K562 (cell line): ENCODE measurements around the gene DDX23. TPM values are rescaled to one million over a fixed set of nuclear protein-coding genes. Genes with fewer than 3 reads are reported as not detected.

Experiments
- CC2D1A ChIP-seq: fragments of 450-650 bp; IDR thresholded peaks from 2 replicates; pipeline ENCODE4 v1.6.1; 2017; ENCODE audit warnings: mild to moderate bottlenecking
- HDAC8 ChIP-seq: fragments of 450-650 bp; IDR thresholded peaks from 2 replicates; pipeline ENCODE4 v1.6.1; 2016; ENCODE audit warnings: mild to moderate bottlenecking, missing genetic modification characterization, moderate library complexity, missing compliant biosample characterization
- NUFIP1 ChIP-seq: fragments of 450-650 bp; IDR thresholded peaks from 2 replicates; pipeline ENCODE4 v1.6.1; 2018; ENCODE audit not compliant: partially characterized antibody
- SLC30A9 ChIP-seq: fragments of 250-450 bp; sonication (Bioruptor Pico); IDR thresholded peaks from 2 replicates; pipeline ENCODE4 v1.8.0; 2022; ENCODE audit warnings: mild to moderate bottlenecking, moderate library complexity
- STAG1 ChIP-seq: sonication (generic); formaldehyde crosslinking; IDR thresholded peaks from 2 replicates; pipeline ENCODE4 v1.5.0; 2020; ENCODE audit warnings: missing genetic modification reagents, borderline replicate concordance
- TCFL5 ChIP-seq: fragments of 250-450 bp; sonication (Bioruptor Pico); conservative IDR thresholded peaks from 2 replicates; pipeline ENCODE4 v1.6.1; 2021; ENCODE audit warnings: mild to moderate bottlenecking, moderate library complexity, matching md5 sums
- ZNF133 ChIP-seq: fragments of 250-450 bp; sonication (Bioruptor Pico); IDR thresholded peaks from 2 replicates; pipeline ENCODE4 v1.4.0; 2020; ENCODE audit warnings: mild to moderate bottlenecking
- ZNF224 ChIP-seq: sonication (generic); formaldehyde crosslinking; IDR thresholded peaks from 2 replicates; pipeline ENCODE4 v1.8.0; 2022; ENCODE audit warnings: mild to moderate bottlenecking, missing genetic modification reagents
- polyA plus RNA-seq, 8 experiments: library from polyadenylated mRNA; depleted of rRNA in 4 of 8; stranded (reverse) in 5 of 8; unstranded in 3 of 8; fragments of >200 nt; fragmentation: Nextera tagmentation in 2 of 8; fragmentation: Illumina TruSeq in 1 of 8; extraction: Ambion mirVana in 2 of 8; extraction: Trizol in 1 of 8; gene quantifications; 2 replicates each; pipeline versions ENCODE4 v1.2.1 to v1.2.3, GENCODE V29; 2011 to 2014; ENCODE audit warnings: inconsistent platforms in 1 of 8, missing spikeins in 1 of 8
- total RNA-seq, 7 experiments: library from RNA; depleted of rRNA in 6 of 7; stranded (reverse); fragments of >200 nt in 6 of 7; fragmentation: Illumina TruSeq in 2 of 7; extraction: Trizol in 2 of 7; gene quantifications; 2 replicates each; pipeline versions ENCODE4 v1.2.1 to v1.2.3, GENCODE V29; 2011 to 2021; ENCODE audit warnings: low replicate concordance in 1 of 7
- TF ChIP-seq, protein P1 (sequence below): fragments of 250-450 bp; sonication (Bioruptor Pico); IDR thresholded peaks from 2 replicates; pipeline ENCODE4 v1.8.0; 2021; ENCODE audit warnings: borderline replicate concordance, mild to moderate bottlenecking, moderate library complexity; ENCODE audit not compliant: poor library complexity, severe bottlenecking
- TF ChIP-seq, protein P2 (sequence below), 2 experiments: fragments of 250-450 bp in 1 of 2; fragments of 450-650 bp in 1 of 2; sonication (Bioruptor Pico) in 1 of 2; IDR thresholded peaks; 2 replicates each; pipeline versions ENCODE4 v1.6.1 to v1.8.0; 2016 to 2021; ENCODE audit warnings: mild to moderate bottlenecking in 2 of 2, moderate library complexity in 2 of 2, missing compliant biosample characterization in 1 of 2, missing genetic modification characterization in 1 of 2
- TF ChIP-seq, protein P3 (sequence below): fragments of 450-650 bp; IDR thresholded peaks from 2 replicates; pipeline ENCODE4 v1.6.1; 2017; ENCODE audit warnings: antibody characterized with exemption
- TF ChIP-seq, protein P4 (sequence below): fragments of 150-350 bp; IDR thresholded peaks from 2 replicates; pipeline ENCODE4 v1.6.1; 2014; ENCODE audit warnings: low read depth, mild to moderate bottlenecking, low read length, borderline replicate concordance
- TF ChIP-seq, protein P5 (sequence below), 2 experiments: fragments of 150-350 bp in 1 of 2; IDR thresholded peaks; 2 replicates each; pipeline ENCODE4 v1.6.1; 2012 to 2016; ENCODE audit warnings: low read depth in 2 of 2, low read length in 2 of 2, mild to moderate bottlenecking in 1 of 2, moderate library complexity in 1 of 2
- TF ChIP-seq, protein P6 (sequence below): fragments of 250-450 bp; sonication (Bioruptor Pico); IDR thresholded peaks from 2 replicates; pipeline ENCODE4 v1.4.0; 2020; ENCODE audit warnings: mild to moderate bottlenecking, moderate library complexity

DDX23 gene
- total and polyA plus RNA-seq, 9 of the 15 experiments (the other 6 are each of a cell fraction or from before 2014, with no cell fraction given): 32.4 to 138 (median 104) TPM

DNA sequence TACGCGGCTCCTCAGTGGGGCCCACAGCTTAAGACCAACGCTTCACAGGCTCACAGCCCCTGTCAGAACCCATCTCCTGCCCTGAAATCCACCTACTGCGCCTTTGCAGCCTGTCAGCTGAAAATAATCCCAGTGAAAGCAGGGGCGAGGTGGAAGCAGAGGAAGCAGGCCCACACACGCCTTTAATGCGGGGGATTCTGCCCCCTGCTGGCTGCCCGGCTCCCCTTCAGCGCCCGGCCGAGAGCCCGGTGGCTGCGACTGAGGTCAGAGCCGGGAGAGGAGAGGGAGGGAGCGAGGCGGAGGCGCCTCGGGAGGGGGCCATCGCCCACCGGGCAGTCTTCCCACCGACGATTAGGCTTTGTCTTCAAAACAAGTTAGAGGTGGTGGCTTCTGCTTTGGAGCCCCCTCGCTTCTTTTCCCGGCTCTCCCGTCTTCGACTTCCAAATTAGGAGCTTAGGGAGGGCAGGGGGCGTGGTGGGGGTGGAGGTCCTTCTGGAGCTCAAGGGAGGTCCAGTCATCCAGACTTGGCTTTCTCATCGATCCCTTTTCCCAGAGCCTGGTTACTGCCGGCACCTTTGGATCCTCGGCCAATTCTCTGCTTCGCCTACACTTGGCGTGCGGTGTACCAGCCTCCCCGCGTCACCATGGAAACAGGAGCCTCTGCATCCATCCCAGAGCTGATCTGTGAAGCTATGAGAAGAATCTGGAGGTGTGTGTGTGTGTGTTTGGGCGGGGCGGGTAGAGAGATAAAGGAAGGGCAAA, 38.9 kb upstream of the DDX23 start (continued):
- TF ChIP-seq, protein P1, sequence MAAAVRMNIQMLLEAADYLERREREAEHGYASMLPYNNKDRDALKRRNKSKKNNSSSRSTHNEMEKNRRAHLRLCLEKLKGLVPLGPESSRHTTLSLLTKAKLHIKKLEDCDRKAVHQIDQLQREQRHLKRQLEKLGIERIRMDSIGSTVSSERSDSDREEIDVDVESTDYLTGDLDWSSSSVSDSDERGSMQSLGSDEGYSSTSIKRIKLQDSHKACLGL (CRISPR knock-in tag): no peak
- TF ChIP-seq, protein P2, sequence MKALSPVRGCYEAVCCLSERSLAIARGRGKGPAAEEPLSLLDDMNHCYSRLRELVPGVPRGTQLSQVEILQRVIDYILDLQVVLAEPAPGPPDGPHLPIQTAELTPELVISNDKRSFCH (CRISPR knock-in tag; IDR thresholded peaks at IDR 0.05): no peak
- TF ChIP-seq, protein P2 (tag; IDR thresholded peaks at IDR 0.05): no peak
- TF ChIP-seq TCFL5 (no peak), ZNF133 (CRISPR knock-in tag) (no peak), HDAC8 (tag) (no peak), CC2D1A (peak; percentile 17; the same call in 1 of the 2 replicates), STAG1 (peak; percentile 34; the same call in 1 of the 2 replicates), NUFIP1 (no peak), SLC30A9 (CRISPR knock-in tag) (no peak), ZNF224 (no peak)
- TF ChIP-seq, protein P3, sequence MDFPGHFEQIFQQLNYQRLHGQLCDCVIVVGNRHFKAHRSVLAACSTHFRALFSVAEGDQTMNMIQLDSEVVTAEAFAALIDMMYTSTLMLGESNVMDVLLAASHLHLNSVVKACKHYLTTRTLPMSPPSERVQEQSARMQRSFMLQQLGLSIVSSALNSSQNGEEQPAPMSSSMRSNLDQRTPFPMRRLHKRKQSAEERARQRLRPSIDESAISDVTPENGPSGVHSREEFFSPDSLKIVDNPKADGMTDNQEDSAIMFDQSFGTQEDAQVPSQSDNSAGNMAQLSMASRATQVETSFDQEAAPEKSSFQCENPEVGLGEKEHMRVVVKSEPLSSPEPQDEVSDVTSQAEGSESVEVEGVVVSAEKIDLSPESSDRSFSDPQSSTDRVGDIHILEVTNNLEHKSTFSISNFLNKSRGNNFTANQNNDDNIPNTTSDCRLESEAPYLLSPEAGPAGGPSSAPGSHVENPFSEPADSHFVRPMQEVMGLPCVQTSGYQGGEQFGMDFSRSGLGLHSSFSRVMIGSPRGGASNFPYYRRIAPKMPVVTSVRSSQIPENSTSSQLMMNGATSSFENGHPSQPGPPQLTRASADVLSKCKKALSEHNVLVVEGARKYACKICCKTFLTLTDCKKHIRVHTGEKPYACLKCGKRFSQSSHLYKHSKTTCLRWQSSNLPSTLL: no peak
- TF ChIP-seq, protein P4, sequence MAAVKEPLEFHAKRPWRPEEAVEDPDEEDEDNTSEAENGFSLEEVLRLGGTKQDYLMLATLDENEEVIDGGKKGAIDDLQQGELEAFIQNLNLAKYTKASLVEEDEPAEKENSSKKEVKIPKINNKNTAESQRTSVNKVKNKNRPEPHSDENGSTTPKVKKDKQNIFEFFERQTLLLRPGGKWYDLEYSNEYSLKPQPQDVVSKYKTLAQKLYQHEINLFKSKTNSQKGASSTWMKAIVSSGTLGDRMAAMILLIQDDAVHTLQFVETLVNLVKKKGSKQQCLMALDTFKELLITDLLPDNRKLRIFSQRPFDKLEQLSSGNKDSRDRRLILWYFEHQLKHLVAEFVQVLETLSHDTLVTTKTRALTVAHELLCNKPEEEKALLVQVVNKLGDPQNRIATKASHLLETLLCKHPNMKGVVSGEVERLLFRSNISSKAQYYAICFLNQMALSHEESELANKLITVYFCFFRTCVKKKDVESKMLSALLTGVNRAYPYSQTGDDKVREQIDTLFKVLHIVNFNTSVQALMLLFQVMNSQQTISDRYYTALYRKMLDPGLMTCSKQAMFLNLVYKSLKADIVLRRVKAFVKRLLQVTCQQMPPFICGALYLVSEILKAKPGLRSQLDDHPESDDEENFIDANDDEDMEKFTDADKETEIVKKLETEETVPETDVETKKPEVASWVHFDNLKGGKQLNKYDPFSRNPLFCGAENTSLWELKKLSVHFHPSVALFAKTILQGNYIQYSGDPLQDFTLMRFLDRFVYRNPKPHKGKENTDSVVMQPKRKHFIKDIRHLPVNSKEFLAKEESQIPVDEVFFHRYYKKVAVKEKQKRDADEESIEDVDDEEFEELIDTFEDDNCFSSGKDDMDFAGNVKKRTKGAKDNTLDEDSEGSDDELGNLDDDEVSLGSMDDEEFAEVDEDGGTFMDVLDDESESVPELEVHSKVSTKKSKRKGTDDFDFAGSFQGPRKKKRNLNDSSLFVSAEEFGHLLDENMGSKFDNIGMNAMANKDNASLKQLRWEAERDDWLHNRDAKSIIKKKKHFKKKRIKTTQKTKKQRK: no peak
- TF ChIP-seq, protein P5, sequence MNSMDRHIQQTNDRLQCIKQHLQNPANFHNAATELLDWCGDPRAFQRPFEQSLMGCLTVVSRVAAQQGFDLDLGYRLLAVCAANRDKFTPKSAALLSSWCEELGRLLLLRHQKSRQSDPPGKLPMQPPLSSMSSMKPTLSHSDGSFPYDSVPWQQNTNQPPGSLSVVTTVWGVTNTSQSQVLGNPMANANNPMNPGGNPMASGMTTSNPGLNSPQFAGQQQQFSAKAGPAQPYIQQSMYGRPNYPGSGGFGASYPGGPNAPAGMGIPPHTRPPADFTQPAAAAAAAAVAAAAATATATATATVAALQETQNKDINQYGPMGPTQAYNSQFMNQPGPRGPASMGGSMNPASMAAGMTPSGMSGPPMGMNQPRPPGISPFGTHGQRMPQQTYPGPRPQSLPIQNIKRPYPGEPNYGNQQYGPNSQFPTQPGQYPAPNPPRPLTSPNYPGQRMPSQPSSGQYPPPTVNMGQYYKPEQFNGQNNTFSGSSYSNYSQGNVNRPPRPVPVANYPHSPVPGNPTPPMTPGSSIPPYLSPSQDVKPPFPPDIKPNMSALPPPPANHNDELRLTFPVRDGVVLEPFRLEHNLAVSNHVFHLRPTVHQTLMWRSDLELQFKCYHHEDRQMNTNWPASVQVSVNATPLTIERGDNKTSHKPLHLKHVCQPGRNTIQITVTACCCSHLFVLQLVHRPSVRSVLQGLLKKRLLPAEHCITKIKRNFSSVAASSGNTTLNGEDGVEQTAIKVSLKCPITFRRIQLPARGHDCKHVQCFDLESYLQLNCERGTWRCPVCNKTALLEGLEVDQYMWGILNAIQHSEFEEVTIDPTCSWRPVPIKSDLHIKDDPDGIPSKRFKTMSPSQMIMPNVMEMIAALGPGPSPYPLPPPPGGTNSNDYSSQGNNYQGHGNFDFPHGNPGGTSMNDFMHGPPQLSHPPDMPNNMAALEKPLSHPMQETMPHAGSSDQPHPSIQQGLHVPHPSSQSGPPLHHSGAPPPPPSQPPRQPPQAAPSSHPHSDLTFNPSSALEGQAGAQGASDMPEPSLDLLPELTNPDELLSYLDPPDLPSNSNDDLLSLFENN (IDR thresholded peaks at IDR 0.05; ENCODE audit: low read depth in 2 of 2, low read length in 2 of 2): no peak
- TF ChIP-seq, protein P6, sequence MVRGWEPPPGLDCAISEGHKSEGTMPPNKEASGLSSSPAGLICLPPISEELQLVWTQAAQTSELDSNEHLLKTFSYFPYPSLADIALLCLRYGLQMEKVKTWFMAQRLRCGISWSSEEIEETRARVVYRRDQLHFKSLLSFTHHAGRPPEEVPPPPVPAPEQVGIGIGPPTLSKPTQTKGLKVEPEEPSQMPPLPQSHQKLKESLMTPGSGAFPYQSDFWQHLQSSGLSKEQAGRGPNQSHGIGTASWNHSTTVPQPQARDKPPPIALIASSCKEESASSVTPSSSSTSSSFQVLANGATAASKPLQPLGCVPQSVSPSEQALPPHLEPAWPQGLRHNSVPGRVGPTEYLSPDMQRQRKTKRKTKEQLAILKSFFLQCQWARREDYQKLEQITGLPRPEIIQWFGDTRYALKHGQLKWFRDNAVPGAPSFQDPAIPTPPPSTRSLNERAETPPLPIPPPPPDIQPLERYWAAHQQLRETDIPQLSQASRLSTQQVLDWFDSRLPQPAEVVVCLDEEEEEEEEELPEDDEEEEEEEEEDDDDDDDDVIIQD (CRISPR knock-in tag): no peak
